HCT116 (cell line): ENCODE results near the gene POPDC2. TPM values are rescaled to one million over a fixed set of nuclear protein-coding genes. Genes with fewer than 3 reads are reported as not detected.

Experiments used
- ATAC-seq: fragments of 200-7000 bp; cut with Tn5 transposase; 2 replicates; pipeline ENCODE4 v1.9.1; 2020; ENCODE audit warnings: mild to moderate bottlenecking, moderate library complexity
- BruUV-seq: library from RNA; stranded (reverse); fragments of 400-500 nt; replicated peaks from 2 replicates; lab custom pipeline; 2021; lab: Mats Ljungman, UMichigan
- CTCF ChIA-PET: fragments of 300-600 bp; sonication (Branson Sonifier 250); formaldehyde crosslinking; loops from one replicate; lab custom pipeline; 2021; ENCODE audit warnings: antibody characterized with exemption; lab: Charles Lee
- POLR2A ChIA-PET: fragments of 300-600, 350-600 bp; sonication (Branson Sonifier 250); formaldehyde crosslinking; loops from one replicate; lab custom pipeline; 2021; ENCODE audit warnings: antibody characterized with exemption; lab: Charles Lee
- RAD21 ChIA-PET, 2 experiments: fragments of 300-600 bp; sonication (Branson Sonifier 250); formaldehyde crosslinking; loops; one replicate each; lab custom pipeline; 2023; ENCODE audit warnings: low total read pairs in 2 of 2; ENCODE audit not compliant: uncharacterized antibody in 2 of 2, unreplicated experiment in 2 of 2, low non-redundant PET in 1 of 2; lab: Charles Lee
- DNase-seq: peaks from one replicate; pipeline ENCODE4 v3.0.0-alpha.2; 2010; ENCODE audit warnings: low read depth, low spot score
- H2AFZ ChIP-seq: fragments of 200-600 bp; shearing (Covaris generic), sonication (generic); 2 replicates; pipeline ENCODE4 v1.6.1; 2017; ENCODE audit warnings: low read depth, mixed run types, mixed read lengths, antibody characterized with exemption, low read length; ENCODE audit not compliant: poor library complexity, severe bottlenecking
- H3K27ac ChIP-seq: 2 replicates; pipeline ENCODE4 v1.5.1; 2012; ENCODE audit warnings: low read depth, low read length
- H3K27me3 ChIP-seq: fragments of 200-600 bp; sonication (generic); 2 replicates; pipeline ENCODE4 v1.6.1; 2016; ENCODE audit warnings: mixed run types, low read length, mixed read lengths; ENCODE audit not compliant: insufficient read depth
- H3K36me3 ChIP-seq, 2 experiments: fragments of 200-500 bp in 1 of 2; fragments of 200-600 bp in 1 of 2; sonication (Bioruptor generic) in 1 of 2; sonication (generic) in 1 of 2; 2 replicates each; pipeline versions ENCODE4 v1.5.1 to v1.6.1; 2014 to 2016; ENCODE audit warnings: low read length in 2 of 2, inconsistent platforms in 1 of 2, mixed read lengths in 1 of 2, mixed run types in 1 of 2; ENCODE audit not compliant: insufficient read depth in 2 of 2, control insufficient read depth in 1 of 2
- H3K4me1 ChIP-seq, 2 experiments: fragments of 200-600 bp in 1 of 2; sonication (generic) in 1 of 2; 2 replicates each; pipeline versions ENCODE4 v1.5.1 to v1.6.1; 2012 to 2017; ENCODE audit warnings: low read length in 2 of 2, inconsistent platforms in 1 of 2, mild to moderate bottlenecking in 1 of 2, mixed read lengths in 1 of 2, mixed run types in 1 of 2, moderate library complexity in 1 of 2; ENCODE audit not compliant: insufficient read depth in 2 of 2, control insufficient read depth in 1 of 2
- H3K4me2 ChIP-seq: fragments of 200-600 bp; sonication (generic); 2 replicates; pipeline ENCODE4 v1.6.1; 2017; ENCODE audit warnings: mixed run types, low read length, mixed read lengths
- H3K4me3 ChIP-seq, 2 experiments: fragments of 200-600 bp in 1 of 2; sonication (generic) in 1 of 2; replicated peaks in 1 of 2; 2 replicates each; pipeline ENCODE4 v1.5.1; 2011 to 2016; ENCODE audit warnings: low read length in 2 of 2, control low read depth in 1 of 2, low read depth in 1 of 2, mild to moderate bottlenecking in 1 of 2, mixed read lengths in 1 of 2, mixed run types in 1 of 2
- H3K79me2 ChIP-seq: fragments of 200-600 bp; sonication (generic); 2 replicates; pipeline ENCODE4 v1.6.1; 2017; ENCODE audit warnings: mild to moderate bottlenecking, mixed run types, low read length, moderate library complexity, mixed read lengths; ENCODE audit not compliant: insufficient read depth
- H3K9ac ChIP-seq: fragments of 200-600 bp; sonication (generic); 2 replicates; pipeline ENCODE4 v1.6.1; 2016; ENCODE audit warnings: low read length, mixed read lengths
- H3K9me2 ChIP-seq: fragments of 200-600 bp; sonication (generic), shearing (Covaris generic); 2 replicates; pipeline ENCODE4 v1.6.1; 2017; ENCODE audit warnings: mixed run types, mild to moderate bottlenecking, moderate library complexity; ENCODE audit not compliant: insufficient read depth
- H3K9me3 ChIP-seq, 2 experiments: fragments of 200-500 bp in 1 of 2; fragments of 200-600 bp in 1 of 2; sonication (Bioruptor generic) in 1 of 2; sonication (generic) in 1 of 2; 2 replicates each; pipeline ENCODE4 v1.6.1; 2014 to 2017; ENCODE audit warnings: low read length in 2 of 2, mixed read lengths in 2 of 2, inconsistent platforms in 1 of 2, low read depth in 1 of 2, mild to moderate bottlenecking in 1 of 2, mixed run types in 1 of 2, moderate library complexity in 1 of 2; ENCODE audit not compliant: control insufficient read depth in 1 of 2, insufficient read depth in 1 of 2
- H4K20me1 ChIP-seq: fragments of 200-600 bp; sonication (generic), shearing (Covaris generic); 2 replicates; pipeline ENCODE4 v1.6.1; 2017; ENCODE audit warnings: mixed run types, mild to moderate bottlenecking, moderate library complexity; ENCODE audit not compliant: insufficient read depth
- CEBPB ChIP-seq: IDR thresholded peaks from 2 replicates; pipeline ENCODE4 v1.6.1; 2012; ENCODE audit warnings: low read depth
- ELF1 ChIP-seq: IDR thresholded peaks from 2 replicates; pipeline ENCODE4 v1.6.1; 2012; ENCODE audit warnings: low read depth, borderline replicate concordance
- EZH2phosphoT487 ChIP-seq: fragments of 200-600 bp; IDR thresholded peaks from 2 replicates; pipeline ENCODE4 v1.6.1; 2018; ENCODE audit warnings: antibody characterized with exemption, borderline replicate concordance
- FOSL1 ChIP-seq: IDR thresholded peaks from 2 replicates; pipeline ENCODE4 v1.6.1; 2012; ENCODE audit warnings: low read depth
- JUND ChIP-seq: IDR thresholded peaks from 2 replicates; pipeline ENCODE4 v1.6.1; 2012
- POLR2A ChIP-seq: IDR thresholded peaks from 2 replicates; pipeline ENCODE4 v1.7.0; 2011; ENCODE audit warnings: borderline replicate concordance; ENCODE audit not compliant: insufficient read depth, insufficient read length; ENCODE audit errors: extremely low read depth
- POLR2AphosphoS5 ChIP-seq: IDR thresholded peaks from 2 replicates; pipeline ENCODE4 v1.6.1; 2011; ENCODE audit warnings: mild to moderate bottlenecking, low read depth, low read length, moderate library complexity
- RAD21 ChIP-seq: IDR thresholded peaks from 2 replicates; pipeline ENCODE4 v1.6.1; 2012; ENCODE audit warnings: low read depth, mild to moderate bottlenecking
- SIN3A ChIP-seq: IDR thresholded peaks from 2 replicates; pipeline ENCODE4 v1.6.1; 2012; ENCODE audit warnings: low read depth
- YY1 ChIP-seq: IDR thresholded peaks from 2 replicates; pipeline ENCODE4 v1.6.1; 2011; ENCODE audit warnings: low read length, low read depth, moderate library complexity, mild to moderate bottlenecking; ENCODE audit not compliant: insufficient replicate concordance; ENCODE audit errors: extremely low read depth
- ZFX ChIP-seq: fragments of 450-650 bp; IDR thresholded peaks from 2 replicates; pipeline ENCODE4 v1.6.1; 2017
- intact Hi-C: fragments of 100-400 bp; cut with micrococcal nuclease; formaldehyde crosslinking; loops from 2 replicates; pipeline ENCODE4 v1.10.0; 2022
- total RNA-seq: library from RNA; stranded (reverse); gene quantifications from one replicate; pipeline ENCODE4 v1.2.1, GENCODE V29; 2021; ENCODE audit not compliant: unreplicated experiment
- TF ChIP-seq, protein P1 (sequence below): IDR thresholded peaks from 2 replicates; pipeline ENCODE4 v1.6.1; 2012
- TF ChIP-seq, protein P2 (sequence below): IDR thresholded peaks from 2 replicates; pipeline ENCODE4 v1.6.1; 2011; ENCODE audit warnings: mild to moderate bottlenecking, low read length, moderate library complexity; ENCODE audit not compliant: insufficient replicate concordance; ENCODE audit errors: extremely low read depth
- TF ChIP-seq, protein P3 (sequence below): IDR thresholded peaks from 2 replicates; pipeline ENCODE4 v1.6.1; 2012

POPDC2 gene
- total RNA-seq, 1 experiment from 2014 or later: 1.6 TPM

DNA sequence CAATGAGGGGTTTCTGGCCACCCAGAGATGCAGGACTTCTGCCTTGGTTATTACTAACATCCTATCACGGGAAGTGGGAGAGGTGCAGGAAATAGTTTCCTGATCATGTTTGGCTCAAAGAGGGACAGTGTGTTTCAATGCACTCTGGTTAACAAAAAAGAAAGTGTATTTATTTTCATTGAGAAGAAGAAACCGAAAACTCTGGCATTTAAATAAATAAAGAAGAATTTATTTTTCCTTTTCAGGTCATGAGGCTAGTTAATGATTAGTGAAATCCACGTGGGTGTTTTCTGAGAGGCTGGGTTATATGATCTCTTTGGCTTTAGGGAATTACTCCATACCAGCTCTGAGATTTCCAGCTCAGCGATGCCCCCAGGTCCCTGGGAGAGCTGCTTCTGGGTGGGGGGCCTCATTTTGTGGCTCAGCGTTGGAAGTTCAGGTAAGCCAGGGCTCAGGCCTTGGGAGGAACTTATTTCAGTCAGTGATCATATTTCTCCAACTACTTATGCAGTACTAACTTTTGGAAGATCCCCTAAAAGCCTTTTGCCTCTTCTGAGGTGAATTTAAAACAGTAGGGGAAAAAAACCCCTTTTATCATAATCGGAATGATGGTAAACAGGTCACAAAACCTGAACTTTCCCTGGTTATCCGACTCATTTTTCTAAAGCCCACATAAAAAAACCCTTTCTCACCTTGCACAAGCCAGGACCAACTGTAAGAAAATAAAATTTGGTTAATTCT is 62.7 kb downstream of the POPDC2 start, which contains the start of gene PLA1A:
Gene PLA1A (plus strand): TSS at position 338 of the 741 bp plus-strand sequence. CDS start 29 bp downstream, at position 367.
- Histone ChIP-seq H3K79me2 (no peaks in the 10 kb centered on the region), H3K9me3 (no peaks in the 10 kb centered on the region), H3K27ac (no peak within 1 kb of the TSS), H3K4me3 (no peak within 1 kb of the TSS), H3K4me2 (peak within 1 kb of the TSS; percentile 33), H3K4me1 (peaks cover 0 to 18% of the 10 kb centered on the region in 2 experiments; a peak in 2 of 4 replicates), H4K20me1 (no peaks in the 10 kb centered on the region), H3K36me3 (no peaks in the 10 kb centered on the region), H3K9me2 (no peaks in the 10 kb centered on the region), H3K27me3 (no peaks in the 10 kb centered on the region), H3K9ac (no peak within 1 kb of the TSS), H2AFZ (peak within 1 kb of the TSS; percentile 87)
- POLR2A ChIA-PET: no interaction called here
- RAD21 ChIA-PET: no interaction called here
- intact Hi-C loops: no loop called here
- no peak for DNase-seq
- BruUV-seq: no TSS peak
- no peak for ATAC-seq
- CTCF ChIA-PET: no interaction called here
- TF ChIP-seq YY1 (no peak), CEBPB (no peak), RAD21 (no peak), FOSL1 (no peak), EZH2phosphoT487 (no peak), POLR2A (no peak), ELF1 (no peak), JUND (no peak), ZFX (no peak), POLR2AphosphoS5 (no peak), SIN3A (no peak)
- TF ChIP-seq, protein P1, sequence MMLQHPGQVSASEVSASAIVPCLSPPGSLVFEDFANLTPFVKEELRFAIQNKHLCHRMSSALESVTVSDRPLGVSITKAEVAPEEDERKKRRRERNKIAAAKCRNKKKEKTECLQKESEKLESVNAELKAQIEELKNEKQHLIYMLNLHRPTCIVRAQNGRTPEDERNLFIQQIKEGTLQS: no peak
- TF ChIP-seq, protein P2, sequence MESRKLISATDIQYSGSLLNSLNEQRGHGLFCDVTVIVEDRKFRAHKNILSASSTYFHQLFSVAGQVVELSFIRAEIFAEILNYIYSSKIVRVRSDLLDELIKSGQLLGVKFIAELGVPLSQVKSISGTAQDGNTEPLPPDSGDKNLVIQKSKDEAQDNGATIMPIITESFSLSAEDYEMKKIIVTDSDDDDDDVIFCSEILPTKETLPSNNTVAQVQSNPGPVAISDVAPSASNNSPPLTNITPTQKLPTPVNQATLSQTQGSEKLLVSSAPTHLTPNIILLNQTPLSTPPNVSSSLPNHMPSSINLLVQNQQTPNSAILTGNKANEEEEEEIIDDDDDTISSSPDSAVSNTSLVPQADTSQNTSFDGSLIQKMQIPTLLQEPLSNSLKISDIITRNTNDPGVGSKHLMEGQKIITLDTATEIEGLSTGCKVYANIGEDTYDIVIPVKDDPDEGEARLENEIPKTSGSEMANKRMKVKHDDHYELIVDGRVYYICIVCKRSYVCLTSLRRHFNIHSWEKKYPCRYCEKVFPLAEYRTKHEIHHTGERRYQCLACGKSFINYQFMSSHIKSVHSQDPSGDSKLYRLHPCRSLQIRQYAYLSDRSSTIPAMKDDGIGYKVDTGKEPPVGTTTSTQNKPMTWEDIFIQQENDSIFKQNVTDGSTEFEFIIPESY: no peak
- TF ChIP-seq, protein P3, sequence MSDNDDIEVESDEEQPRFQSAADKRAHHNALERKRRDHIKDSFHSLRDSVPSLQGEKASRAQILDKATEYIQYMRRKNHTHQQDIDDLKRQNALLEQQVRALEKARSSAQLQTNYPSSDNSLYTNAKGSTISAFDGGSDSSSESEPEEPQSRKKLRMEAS: no peak
